Head of caudate nucleus (tissue), 42 donors: Measurements from ENCODE around the gene ASB6.
"Not testable (repeated sequence)": the region's sequence is repeated elsewhere in the genome, so short reads cannot be mapped to it uniquely, and the experiment has no call there.

Experiments used
- DNase-seq, 42 donors: peaks; one replicate each; pipeline versions ENCODE4 v3.0.0 to v3.0.0-alpha.2; 2020 to 2021; ENCODE audit warnings: mixed read lengths in 7 of 42
- intact Hi-C: fragments of 100-400 bp; cut with DNase I; formaldehyde crosslinking; loops from one replicate; pipeline ENCODE4 v1.15.0; 2022

The ASB6 gene

GRCh38 chr9:129648092-129648763 is 6.3 kb upstream of the ASB6 start:
- DNase-seq: no peak
- intact Hi-C loops: loop anchor here (10.0 kb wide), 1 partner anchor 137 kb away; no protein-coding TSS in a partner anchor

- no peak for DNase-seq
- intact Hi-C loops: loop anchor here (10.0 kb wide), 1 partner anchor 137 kb away; no protein-coding TSS in a partner anchor
Measured at GRCh38 chr9:129647635-129648034, 5.7 kb upstream of the ASB6 start.

GRCh38 chr9:129646654-129647053 is 4.7 kb upstream of the ASB6 start:
- DNase-seq: no peak
- intact Hi-C loops: loop anchor here (10.0 kb wide), 1 partner anchor 138 kb away; no protein-coding TSS in a partner anchor

GRCh38 chr9:129646252-129646651 is 4.3 kb upstream of the ASB6 start:
- no peak for DNase-seq
- intact Hi-C loops: loop anchor here (10.0 kb wide), 1 partner anchor 139 kb away; no protein-coding TSS in a partner anchor

GRCh38 chr9:129644902-129645301 is 3.0 kb upstream of the ASB6 start:
- no peak for DNase-seq
- intact Hi-C loops: loop anchor here (10.0 kb wide), 1 partner anchor 140 kb away; no protein-coding TSS in a partner anchor

- no peak for DNase-seq
- intact Hi-C loops: loop anchor here (10.0 kb wide), 1 partner anchor 140 kb away; no protein-coding TSS in a partner anchor
Measured at GRCh38 chr9:129644365-129644764, 2.4 kb upstream of the ASB6 start.

GRCh38 chr9:129643706-129644105 is 1.8 kb upstream of the ASB6 start:
- intact Hi-C loops: loop anchor here (10.0 kb wide), 1 partner anchor 141 kb away; no protein-coding TSS in a partner anchor
- no peak for DNase-seq

GRCh38 chr9:129640871-129641749 is 841 bp downstream of the ASB6 start:
- intact Hi-C loops: loop anchor here (10.0 kb wide), 1 partner anchor 144 kb away; no protein-coding TSS in a partner anchor
- peak in 7 of 42 donors; percentile 28 to 63 (median 50) for DNase-seq

- DNase-seq: peak; percentile 40 to 90 (median 75)
- intact Hi-C loops: loop anchor here (10.0 kb wide), 1 partner anchor 145 kb away; no protein-coding TSS in a partner anchor
Measured at GRCh38 chr9:129640086-129640870, 1.7 kb downstream of the ASB6 start.

GRCh38 chr9:129639756-129640085 is 2.2 kb downstream of the ASB6 start:
- intact Hi-C loops: loop anchor here (10.0 kb wide), 1 partner anchor 145 kb away; no protein-coding TSS in a partner anchor
- no peak for DNase-seq

- intact Hi-C loops: no loop called here
- DNase-seq: no peak
Measured at GRCh38 chr9:129639034-129639630, 2.8 kb downstream of the ASB6 start.

GRCh38 chr9:129637673-129638439 is 4.1 kb downstream of the ASB6 start:
- intact Hi-C loops: no loop called here
- no peak for DNase-seq

- intact Hi-C loops: no loop called here
- DNase-seq: no peak
Measured at GRCh38 chr9:129637102-129637501, 4.8 kb downstream of the ASB6 start.

GRCh38 chr9:129636343-129636742 is 5.6 kb downstream of the ASB6 start:
- intact Hi-C loops, DNase-seq: not testable (repeated sequence)

- DNase-seq: no peak
- intact Hi-C loops: no loop called here
Measured at GRCh38 chr9:129635099-129636065, 6.6 kb downstream of the ASB6 start.

- intact Hi-C loops: no loop called here
- DNase-seq: peak in 1 of 42 donors; percentile 4
Measured at GRCh38 chr9:129633848-129634247, 8.1 kb downstream of the ASB6 start.

GRCh38 chr9:129633207-129633606 is 8.7 kb downstream of the ASB6 start:
- intact Hi-C loops: no loop called here
- DNase-seq: no peak
